Activated B cell treated with CpG ODN at 0.5 μM for 24 hours (primary cell): ENCODE measurements around the gene DLG1. TPM values are rescaled to one million over a fixed set of nuclear protein-coding genes. Genes with fewer than 3 reads are reported as not detected.

Experiments used
- ATAC-seq: fragments of 200-7000 bp; cut with Tn5 transposase; one replicate; pipeline ENCODE4 v1.10.0; 2021; ENCODE audit warnings: low read depth, mild to moderate bottlenecking, moderate library complexity
- CTCF ChIA-PET: fragments of 350-600 bp; sonication (Branson Sonifier 250); formaldehyde crosslinking; loops from one replicate; lab custom pipeline; 2021; ENCODE audit warnings: antibody characterized with exemption; lab: Charles Lee
- POLR2A ChIA-PET: fragments of 350-600 bp; sonication (Branson Sonifier 250); formaldehyde crosslinking; loops from one replicate; lab custom pipeline; 2021; ENCODE audit warnings: antibody characterized with exemption; lab: Charles Lee
- DNase-seq: peaks from one replicate; pipeline ENCODE4 v3.0.0; 2022
- H3K27ac Mint-ChIP-seq: one replicate; pipeline ENCODE4 v1.8.0; 2020; ENCODE audit warnings: mixed read lengths
- H3K27me3 Mint-ChIP-seq: one replicate; pipeline ENCODE4 v1.8.0; 2021; ENCODE audit warnings: mixed read lengths
- H3K36me3 Mint-ChIP-seq: one replicate; pipeline ENCODE4 v1.8.0; 2021; ENCODE audit warnings: low read depth, mixed read lengths
- H3K4me1 Mint-ChIP-seq: one replicate; pipeline ENCODE4 v1.8.0; 2021; ENCODE audit warnings: mixed read lengths
- H3K4me3 Mint-ChIP-seq: one replicate; pipeline ENCODE4 v1.8.0; 2020; ENCODE audit warnings: mild to moderate bottlenecking, mixed read lengths
- H3K9me3 Mint-ChIP-seq: one replicate; pipeline ENCODE4 v1.8.0; 2020; ENCODE audit warnings: mixed read lengths
- intact Hi-C: fragments of 100-400 bp; cut with micrococcal nuclease; formaldehyde crosslinking; loops from one replicate; pipeline ENCODE4 v1.15.1; 2024
- total RNA-seq: library from RNA; stranded (reverse); gene quantifications from 2 replicates; pipeline ENCODE4 v1.2.3, GENCODE V29; 2022
- TF ChIP-seq, protein P1 (sequence below): fragments of 200-600 bp; IDR thresholded peaks from one replicate; pipeline ENCODE4 v1.8.0; 2022; ENCODE audit warnings: antibody characterized with exemption, mild to moderate bottlenecking

DLG1 gene
- total RNA-seq, 1 donor from 2014 or later: 102 TPM

DNA sequence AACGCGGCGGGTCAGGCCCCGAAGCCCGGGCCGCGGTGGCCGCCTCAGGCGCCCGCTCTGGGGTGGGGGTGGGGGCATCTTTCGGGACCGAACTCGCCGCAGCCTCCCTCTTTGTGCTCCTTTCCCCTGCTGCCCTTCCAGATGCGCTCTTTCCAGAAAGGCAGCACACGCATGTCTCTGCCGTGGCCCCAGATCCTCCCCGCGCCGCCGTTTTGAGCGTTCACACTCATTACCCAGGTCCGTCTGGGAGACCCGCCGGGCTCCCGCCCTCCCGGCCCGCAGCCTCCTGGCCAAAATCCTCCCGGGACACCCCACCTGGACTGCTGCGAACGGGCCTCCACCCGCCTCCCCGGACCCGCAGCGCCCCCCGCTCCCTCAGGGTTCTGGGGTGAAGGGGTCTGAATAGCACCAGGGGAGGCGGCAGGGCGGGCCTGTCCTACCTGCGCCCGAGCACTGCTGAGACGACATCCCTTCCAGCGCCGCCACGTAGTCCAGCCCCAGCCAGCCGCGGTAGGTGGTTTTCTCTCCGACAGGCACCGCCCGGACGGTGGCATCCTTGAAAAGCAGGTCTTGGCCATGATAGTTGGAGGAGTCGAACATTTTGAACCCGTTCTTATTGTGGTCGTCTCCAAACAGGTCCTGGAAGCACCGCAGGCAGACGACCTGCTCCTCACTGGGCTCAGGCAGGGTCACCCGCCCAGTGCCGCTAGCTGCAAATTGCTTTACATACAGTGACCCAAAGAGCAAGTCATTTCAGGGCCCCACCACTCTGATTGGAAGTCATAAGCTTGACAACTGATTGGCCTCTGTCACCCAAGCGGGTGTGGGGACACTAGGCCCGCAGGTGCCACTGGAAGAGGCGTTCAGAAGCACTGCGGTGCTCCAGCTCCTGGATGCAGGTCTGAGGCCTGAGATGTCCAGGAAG, 294.7 kb downstream of the DLG1 start:
- peaks cover 7% of the 10 kb centered on the region for H3K27me3 Mint-ChIP-seq
- TF ChIP-seq, protein P1, sequence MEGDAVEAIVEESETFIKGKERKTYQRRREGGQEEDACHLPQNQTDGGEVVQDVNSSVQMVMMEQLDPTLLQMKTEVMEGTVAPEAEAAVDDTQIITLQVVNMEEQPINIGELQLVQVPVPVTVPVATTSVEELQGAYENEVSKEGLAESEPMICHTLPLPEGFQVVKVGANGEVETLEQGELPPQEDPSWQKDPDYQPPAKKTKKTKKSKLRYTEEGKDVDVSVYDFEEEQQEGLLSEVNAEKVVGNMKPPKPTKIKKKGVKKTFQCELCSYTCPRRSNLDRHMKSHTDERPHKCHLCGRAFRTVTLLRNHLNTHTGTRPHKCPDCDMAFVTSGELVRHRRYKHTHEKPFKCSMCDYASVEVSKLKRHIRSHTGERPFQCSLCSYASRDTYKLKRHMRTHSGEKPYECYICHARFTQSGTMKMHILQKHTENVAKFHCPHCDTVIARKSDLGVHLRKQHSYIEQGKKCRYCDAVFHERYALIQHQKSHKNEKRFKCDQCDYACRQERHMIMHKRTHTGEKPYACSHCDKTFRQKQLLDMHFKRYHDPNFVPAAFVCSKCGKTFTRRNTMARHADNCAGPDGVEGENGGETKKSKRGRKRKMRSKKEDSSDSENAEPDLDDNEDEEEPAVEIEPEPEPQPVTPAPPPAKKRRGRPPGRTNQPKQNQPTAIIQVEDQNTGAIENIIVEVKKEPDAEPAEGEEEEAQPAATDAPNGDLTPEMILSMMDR: no peak
- no peaks in the 10 kb centered on the region for H3K9me3 Mint-ChIP-seq
- intact Hi-C loops: loop anchor here (1.0 to 2.0 kb wide), 3 partner anchors 20 to 26 kb away; partner anchors contain the start of gene MELTF
- CTCF ChIA-PET: interaction anchor here (0.7 to 5.8 kb wide), 7 partner anchors 19 to 185 kb away, joined by 3 to 78 read pairs (median 7); partner anchors contain the start of gene MELTF
- peak; percentile 8 for ATAC-seq
- H3K4me1 Mint-ChIP-seq: peaks cover 11% of the 10 kb centered on the region
- DNase-seq: no peak
- peaks cover 1% of the 10 kb centered on the region for H3K36me3 Mint-ChIP-seq
- POLR2A ChIA-PET: interaction anchor here (1.0 to 5.0 kb wide), 3 partner anchors 13 to 26 kb away, joined by 3 to 91 read pairs (median 50); partner anchors contain the start of gene MELTF
- peak overlapping the region; percentile 69 for H3K27ac Mint-ChIP-seq
- peak overlapping the region; percentile 84 for H3K4me3 Mint-ChIP-seq

DNA sequence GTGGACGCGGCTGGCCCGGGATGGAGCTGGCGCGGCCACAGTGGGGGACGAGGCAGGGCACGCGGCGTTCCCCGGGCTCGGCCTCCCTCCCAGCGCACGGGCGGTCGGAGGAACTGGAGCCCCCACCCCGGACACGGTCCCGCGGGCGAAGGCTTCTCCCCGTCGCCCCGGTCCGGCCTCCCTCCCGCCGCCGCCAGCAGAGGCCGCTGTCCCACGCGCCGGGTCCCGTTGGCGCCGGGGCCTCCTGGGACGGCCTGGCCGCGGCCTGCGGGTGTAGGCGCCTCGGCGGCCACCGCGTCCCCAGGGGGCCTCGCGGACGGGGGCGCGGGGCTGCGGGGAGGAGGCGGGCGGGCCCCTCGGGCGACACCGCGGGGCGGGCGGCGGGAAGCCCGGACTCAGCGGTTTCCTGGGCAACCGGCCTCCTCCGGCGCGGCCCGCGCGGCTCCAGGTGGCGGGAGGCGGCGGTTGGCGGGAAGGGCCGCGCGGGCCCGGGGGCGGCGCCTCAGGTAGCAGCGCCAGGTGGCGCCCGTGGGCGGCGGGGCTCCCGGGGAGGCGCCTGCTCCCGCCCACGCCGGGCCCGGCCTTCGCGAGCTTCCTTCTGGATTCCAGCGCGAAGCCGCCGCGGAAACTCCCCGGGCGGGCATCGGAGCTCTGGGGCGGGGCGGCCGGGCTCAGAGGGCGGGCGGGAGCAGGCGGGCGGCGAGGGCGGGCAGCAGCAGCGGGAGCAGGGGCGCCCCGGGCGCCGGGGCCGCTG, 295.5 kb downstream of the DLG1 start:
- Mint-ChIP-seq H3K4me3 (no peak overlapping the region), H3K27ac (no peak overlapping the region)
- TF ChIP-seq, protein P1: no peak

DNA sequence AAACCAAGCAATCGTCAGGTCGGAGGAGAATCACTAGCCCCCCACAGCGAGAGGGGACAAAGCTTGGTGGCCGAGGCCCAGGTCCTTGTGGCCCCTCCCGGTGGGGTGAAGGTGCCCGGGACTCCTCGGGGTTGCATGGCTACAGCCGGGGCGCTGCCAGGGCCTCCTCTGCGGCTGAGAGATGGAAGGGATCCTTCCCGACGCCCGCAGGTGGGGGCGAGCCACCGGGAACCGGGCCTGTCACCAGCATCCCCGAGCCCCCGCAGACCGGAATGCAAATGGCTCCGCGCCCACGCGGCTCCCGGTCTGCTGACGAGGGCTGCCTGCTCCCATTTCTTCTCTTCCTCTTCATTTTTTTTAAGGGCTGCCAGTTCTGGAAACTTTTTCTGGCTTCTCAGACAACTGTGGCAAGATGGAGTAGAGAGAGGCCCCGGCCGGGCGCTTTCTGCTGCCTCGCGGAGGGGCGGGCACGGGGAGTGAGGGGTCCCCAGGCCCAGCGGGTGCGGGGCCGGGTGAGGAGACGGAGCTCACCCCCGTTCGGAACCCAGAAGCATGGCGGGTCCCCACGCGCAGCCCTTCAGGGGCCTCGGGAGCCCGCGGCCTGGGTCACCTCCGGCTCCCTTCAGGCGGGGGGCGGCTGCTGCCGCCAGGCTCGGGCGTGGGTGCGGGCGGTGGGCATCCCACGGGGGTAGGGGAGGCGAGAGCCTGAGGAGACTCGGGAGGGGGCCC, 296.3 kb downstream of the DLG1 start:
- Mint-ChIP-seq H3K27ac (peak overlapping the region; percentile 66), H3K4me1 (peaks cover 11% of the 10 kb centered on the region), H3K9me3 (no peaks in the 10 kb centered on the region), H3K36me3 (peaks cover 1% of the 10 kb centered on the region), H3K27me3 (peaks cover 7% of the 10 kb centered on the region), H3K4me3 (peak overlapping the region; percentile 73)
- ChIA-PET POLR2A (interaction anchor here (0.6 to 5.0 kb wide), 6 partner anchors 20 to 384 kb away, joined by 3 to 91 read pairs (median 4); partner anchors contain the start of genes DLG1, MELTF and NCBP2), CTCF (interaction anchor here (1.9 to 5.8 kb wide), 3 partner anchors 21 to 185 kb away, joined by 8 to 78 read pairs (median 17); partner anchors contain the start of gene MELTF)
- intact Hi-C loops: loop anchor here (1.0 to 2.0 kb wide), 2 partner anchors 23 to 185 kb away; no protein-coding TSS in a partner anchor
- no peak for DNase-seq
- ATAC-seq: no peak
- TF ChIP-seq, protein P1: no peak

More for the DNA sequence above, 295.5 kb downstream of the DLG1 start:
- Mint-ChIP-seq H3K4me1 (peaks cover 11% of the 10 kb centered on the region), H3K27me3 (peaks cover 7% of the 10 kb centered on the region), H3K9me3 (no peaks in the 10 kb centered on the region), H3K36me3 (peaks cover 1% of the 10 kb centered on the region)
- peak; percentile 94 for DNase-seq
- intact Hi-C loops: loop anchor here (1.0 to 2.0 kb wide), 4 partner anchors 20 to 184 kb away; partner anchors contain the start of gene MELTF
- ATAC-seq: peak; percentile 79
- ChIA-PET CTCF (interaction anchor here (0.7 to 5.8 kb wide), 6 partner anchors 20 to 186 kb away, joined by 3 to 78 read pairs (median 8); partner anchors contain the start of gene MELTF), POLR2A (interaction anchor here (0.6 to 5.0 kb wide), 6 partner anchors 13 to 295 kb away, joined by 3 to 91 read pairs (median 4); partner anchors contain the start of genes DLG1, MELTF and NCBP2)

DNA sequence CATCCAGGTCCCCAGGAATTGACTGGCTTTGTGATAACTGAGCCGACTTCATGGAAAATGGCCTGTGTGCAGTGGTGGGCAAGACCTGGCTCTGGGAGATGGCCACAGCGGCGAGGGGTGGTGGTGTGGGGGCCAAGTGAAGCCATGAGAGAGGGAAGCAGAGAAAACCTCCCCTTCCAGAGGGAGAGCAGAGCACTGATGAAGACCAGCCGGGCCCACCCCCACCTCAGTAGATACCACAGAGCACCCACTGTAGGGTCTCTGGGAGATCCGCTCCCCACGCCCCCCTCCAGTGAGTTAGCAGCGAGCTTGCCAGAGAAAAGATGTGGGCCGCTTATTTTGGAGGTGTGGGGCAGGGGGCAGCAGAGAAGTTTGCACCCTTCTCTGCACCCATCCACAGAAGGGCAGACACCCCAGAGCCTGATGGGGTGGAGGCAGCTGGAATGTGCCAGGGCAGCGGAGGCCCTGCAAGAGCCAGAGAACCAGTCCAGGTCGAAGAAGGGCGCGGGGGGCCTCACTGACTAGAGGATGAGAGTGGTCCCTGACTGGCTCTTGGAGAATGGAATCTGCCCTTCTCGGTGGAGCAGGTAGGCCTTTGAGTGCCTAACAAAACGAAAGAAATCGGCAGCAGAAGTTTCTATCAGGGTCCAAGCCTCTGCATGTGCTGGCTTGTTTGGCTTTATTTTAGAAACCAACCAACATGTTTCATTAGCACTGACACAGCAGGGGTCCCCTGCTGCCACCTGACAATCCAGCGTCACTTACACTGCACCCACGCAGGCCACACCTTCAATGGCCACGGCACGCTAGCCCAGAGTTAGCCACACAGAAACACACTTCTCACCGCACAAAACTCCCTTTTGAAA, 297.1 kb downstream of the DLG1 start:
- DNase-seq (no peak), ATAC-seq (no peak)
- Mint-ChIP-seq H3K36me3 (peaks cover 1% of the 10 kb centered on the region), H3K4me1 (peaks cover 11% of the 10 kb centered on the region), H3K4me3 (peak overlapping the region; percentile 73), H3K27me3 (peaks cover 7% of the 10 kb centered on the region), H3K9me3 (no peaks in the 10 kb centered on the region), H3K27ac (peak overlapping the region; percentile 66)
- TF ChIP-seq, protein P1: no peak
- POLR2A ChIA-PET: interaction anchor here (0.6 to 5.0 kb wide), 3 partner anchors 22 to 383 kb away, joined by 3 to 50 read pairs (median 3); partner anchors contain the start of gene MELTF
- CTCF ChIA-PET: interaction anchor here (1.0 to 5.8 kb wide), 3 partner anchors 29 to 186 kb away, joined by 3 to 78 read pairs (median 8); partner anchors contain the start of gene MELTF
- intact Hi-C loops: no loop called here
